ENCODE measurements around the gene ELP1. TPM values are rescaled to one million over a fixed set of nuclear protein-coding genes. Genes with fewer than 3 reads are reported as not detected.

The ELP1 gene
- total RNA-seq, 1 experiment from 2014 or later, result 27.9 TPM

DNA sequence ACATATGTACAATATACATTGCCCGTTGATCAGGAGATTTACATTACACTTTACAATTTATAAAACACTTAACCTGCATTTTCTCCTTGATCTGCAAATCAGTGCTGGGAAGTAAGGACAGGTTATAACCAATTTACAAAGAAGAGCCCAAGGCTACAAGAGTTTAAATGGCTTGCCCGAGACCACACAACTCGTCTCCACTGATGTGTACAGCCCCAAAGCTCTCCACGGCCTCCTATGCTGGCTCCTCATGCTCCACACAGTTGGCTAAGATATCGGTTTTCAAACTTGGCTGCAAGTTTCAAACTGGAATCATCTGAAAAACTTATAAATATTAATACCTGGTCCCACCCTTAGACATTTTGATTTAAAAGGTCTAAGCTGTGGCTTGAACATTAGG, 88.4 kb downstream of the ELP1 start:
- ATAC-seq (no peak), DNase-seq (ENCODE audit: low spot score) (no peak)
- H3K4me1 Mint-ChIP-seq, result peaks cover 9% of the 10 kb centered on the region; the same call in 1 of the 2 replicates
- ChIA-PET POLR2A (no interaction called here), CTCF (interaction anchor here (1.9 kb wide), 1 partner anchor 19 kb away, joined by 4 read pairs; no protein-coding TSS in a partner anchor)
- no peak overlapping the region for H3K4me3 Mint-ChIP-seq
- H3K27ac Mint-ChIP-seq, result no peak overlapping the region
- H3K27me3 Mint-ChIP-seq (ENCODE audit: low read depth), result no peaks in the 10 kb centered on the region
- no peak for TF ChIP-seq NR2C2 (CRISPR knock-in tag; IDR thresholded peaks at IDR 0.05)
- TF ChIP-seq ZNF121 (CRISPR knock-in tag; IDR thresholded peaks at IDR 0.05), result no peak
- H3K9me3 Mint-ChIP-seq, result no peaks in the 10 kb centered on the region
- H3K36me3 Mint-ChIP-seq, result no peaks in the 10 kb centered on the region

DNA sequence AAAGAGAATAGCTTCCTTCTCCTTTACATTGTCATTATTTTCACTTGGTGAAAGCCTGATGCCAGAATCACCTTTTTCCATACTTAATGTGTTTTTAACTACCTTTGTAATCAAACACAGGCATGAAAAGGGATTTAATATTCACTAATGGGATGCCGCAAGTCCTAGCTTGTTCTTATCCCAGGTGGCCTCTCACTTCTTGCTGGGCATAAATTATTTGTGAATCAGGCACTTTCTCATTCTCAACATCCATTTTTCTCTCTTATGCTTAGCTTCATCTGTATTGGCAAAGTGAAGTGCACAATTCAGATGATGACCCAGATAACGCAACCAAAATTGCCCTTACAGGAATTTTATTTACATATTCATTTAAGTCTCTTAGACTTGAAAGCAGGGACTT, 89.1 kb downstream of the ELP1 start:
- DNase-seq (ENCODE audit: low spot score) (no peak), ATAC-seq (no peak)
- POLR2A ChIA-PET, result no interaction called here
- H3K4me3 Mint-ChIP-seq, result no peak overlapping the region
- no peak for TF ChIP-seq E2F5 (CRISPR knock-in tag; IDR thresholded peaks at IDR 0.05)
- TF ChIP-seq, protein P1, sequence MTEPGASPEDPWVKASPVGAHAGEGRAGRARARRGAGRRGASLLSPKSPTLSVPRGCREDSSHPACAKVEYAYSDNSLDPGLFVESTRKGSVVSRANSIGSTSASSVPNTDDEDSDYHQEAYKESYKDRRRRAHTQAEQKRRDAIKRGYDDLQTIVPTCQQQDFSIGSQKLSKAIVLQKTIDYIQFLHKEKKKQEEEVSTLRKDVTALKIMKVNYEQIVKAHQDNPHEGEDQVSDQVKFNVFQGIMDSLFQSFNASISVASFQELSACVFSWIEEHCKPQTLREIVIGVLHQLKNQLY (CRISPR knock-in tag; IDR thresholded peaks at IDR 0.05), result no peak
- TF ChIP-seq ZNF416 (CRISPR knock-in tag; IDR thresholded peaks at IDR 0.05), result no peak
- TF ChIP-seq ZBTB21 (CRISPR knock-in tag; IDR thresholded peaks at IDR 0.05; ENCODE audit: borderline replicate concordance), result no peak
- TF ChIP-seq RORB (CRISPR knock-in tag; IDR thresholded peaks at IDR 0.05), result no peak
- TF ChIP-seq, protein P2, sequence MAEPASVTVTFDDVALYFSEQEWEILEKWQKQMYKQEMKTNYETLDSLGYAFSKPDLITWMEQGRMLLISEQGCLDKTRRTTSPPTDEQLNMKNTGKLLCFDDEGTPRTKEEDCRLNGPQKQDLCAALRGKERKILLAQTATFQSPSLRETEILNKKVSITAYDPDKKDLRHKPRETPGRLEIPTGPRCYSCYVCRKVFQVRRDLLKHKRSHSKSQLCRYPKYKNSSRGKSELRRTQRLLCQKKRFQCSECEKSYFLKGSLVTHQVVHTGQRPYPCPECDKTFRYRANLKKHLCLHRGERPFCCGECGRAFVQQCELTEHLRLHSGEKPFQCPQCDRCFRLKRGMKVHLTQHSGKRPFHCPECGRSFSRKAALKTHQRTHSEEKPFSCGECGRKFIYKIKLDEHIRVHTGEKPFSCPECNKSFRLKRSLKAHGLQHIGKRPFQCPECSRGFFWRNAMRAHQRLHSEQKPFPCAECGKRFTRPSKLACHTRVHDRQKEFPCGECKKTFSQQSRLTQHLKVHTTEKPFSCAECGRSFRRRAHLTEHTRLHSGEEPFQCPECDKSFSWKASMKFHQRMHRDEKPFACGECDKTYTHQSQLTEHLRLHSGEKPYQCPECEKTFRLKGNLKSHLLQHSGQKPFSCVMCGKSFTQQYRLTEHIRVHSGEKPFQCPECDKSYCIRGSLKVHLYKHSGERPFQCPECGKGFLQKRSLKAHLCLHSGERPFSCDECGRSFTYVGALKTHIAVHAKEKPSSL (CRISPR knock-in tag; conservative IDR thresholded peaks at IDR 0.05), result no peak
- TF ChIP-seq ERG (CRISPR knock-in tag; IDR thresholded peaks at IDR 0.05), result no peak
- TF ChIP-seq ATF1 (CRISPR knock-in tag; IDR thresholded peaks at IDR 0.05), result no peak
- TF ChIP-seq, protein P3, sequence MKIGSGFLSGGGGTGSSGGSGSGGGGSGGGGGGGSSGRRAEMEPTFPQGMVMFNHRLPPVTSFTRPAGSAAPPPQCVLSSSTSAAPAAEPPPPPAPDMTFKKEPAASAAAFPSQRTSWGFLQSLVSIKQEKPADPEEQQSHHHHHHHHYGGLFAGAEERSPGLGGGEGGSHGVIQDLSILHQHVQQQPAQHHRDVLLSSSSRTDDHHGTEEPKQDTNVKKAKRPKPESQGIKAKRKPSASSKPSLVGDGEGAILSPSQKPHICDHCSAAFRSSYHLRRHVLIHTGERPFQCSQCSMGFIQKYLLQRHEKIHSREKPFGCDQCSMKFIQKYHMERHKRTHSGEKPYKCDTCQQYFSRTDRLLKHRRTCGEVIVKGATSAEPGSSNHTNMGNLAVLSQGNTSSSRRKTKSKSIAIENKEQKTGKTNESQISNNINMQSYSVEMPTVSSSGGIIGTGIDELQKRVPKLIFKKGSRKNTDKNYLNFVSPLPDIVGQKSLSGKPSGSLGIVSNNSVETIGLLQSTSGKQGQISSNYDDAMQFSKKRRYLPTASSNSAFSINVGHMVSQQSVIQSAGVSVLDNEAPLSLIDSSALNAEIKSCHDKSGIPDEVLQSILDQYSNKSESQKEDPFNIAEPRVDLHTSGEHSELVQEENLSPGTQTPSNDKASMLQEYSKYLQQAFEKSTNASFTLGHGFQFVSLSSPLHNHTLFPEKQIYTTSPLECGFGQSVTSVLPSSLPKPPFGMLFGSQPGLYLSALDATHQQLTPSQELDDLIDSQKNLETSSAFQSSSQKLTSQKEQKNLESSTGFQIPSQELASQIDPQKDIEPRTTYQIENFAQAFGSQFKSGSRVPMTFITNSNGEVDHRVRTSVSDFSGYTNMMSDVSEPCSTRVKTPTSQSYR (CRISPR knock-in tag; IDR thresholded peaks at IDR 0.05), result no peak
- TF ChIP-seq, protein P4, sequence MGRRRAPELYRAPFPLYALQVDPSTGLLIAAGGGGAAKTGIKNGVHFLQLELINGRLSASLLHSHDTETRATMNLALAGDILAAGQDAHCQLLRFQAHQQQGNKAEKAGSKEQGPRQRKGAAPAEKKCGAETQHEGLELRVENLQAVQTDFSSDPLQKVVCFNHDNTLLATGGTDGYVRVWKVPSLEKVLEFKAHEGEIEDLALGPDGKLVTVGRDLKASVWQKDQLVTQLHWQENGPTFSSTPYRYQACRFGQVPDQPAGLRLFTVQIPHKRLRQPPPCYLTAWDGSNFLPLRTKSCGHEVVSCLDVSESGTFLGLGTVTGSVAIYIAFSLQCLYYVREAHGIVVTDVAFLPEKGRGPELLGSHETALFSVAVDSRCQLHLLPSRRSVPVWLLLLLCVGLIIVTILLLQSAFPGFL (CRISPR knock-in tag; IDR thresholded peaks at IDR 0.05; ENCODE audit: borderline replicate concordance), result no peak
- no peak for TF ChIP-seq ZBTB43 (CRISPR knock-in tag; IDR thresholded peaks at IDR 0.05)
- peaks cover 9% of the 10 kb centered on the region; the same call in 1 of the 2 replicates for H3K4me1 Mint-ChIP-seq
- H3K27me3 Mint-ChIP-seq (ENCODE audit: low read depth), result no peaks in the 10 kb centered on the region
- CTCF ChIA-PET, result interaction anchor here (1.9 kb wide), 1 partner anchor 19 kb away, joined by 4 read pairs; no protein-coding TSS in a partner anchor
- no peaks in the 10 kb centered on the region for H3K36me3 Mint-ChIP-seq
- H3K27ac Mint-ChIP-seq, result no peak overlapping the region
- no peaks in the 10 kb centered on the region for H3K9me3 Mint-ChIP-seq

Measured in WTC11 (cell line).